ENCODE results near the gene CIZ1. TPM values are rescaled to one million over a fixed set of nuclear protein-coding genes. Genes with fewer than 3 reads are reported as not detected.
"Not testable (repeated sequence)": the region's sequence is repeated elsewhere in the genome, so short reads cannot be mapped to it uniquely, and the experiment has no call there.

CIZ1 gene
- total RNA-seq, 1 donor from 2014 or later, result 150 TPM

GRCh38 chr9:128190516-128191405 is 611 bp downstream of the CIZ1 start:
- DNase-seq (ENCODE audit: low spot score), result no peak
- Mint-ChIP-seq H3K36me3 (ENCODE audit: low read depth) (peaks cover 32% of the 10 kb centered on the region), H3K9me3 (no peaks in the 10 kb centered on the region), H3K27me3 (ENCODE audit: low read depth) (no peaks in the 10 kb centered on the region), H3K4me1 (ENCODE audit: low read depth) (peaks cover 38% of the 10 kb centered on the region), H3K27ac (peak overlapping the region; percentile 83), H3K4me3 (ENCODE audit: low read depth) (peak overlapping the region; percentile 94)
- intact Hi-C loops (cut with micrococcal nuclease), result loop anchor here (5.0 kb wide), 2 partner anchors 87 to 152 kb away; partner anchors contain the start of genes GOLGA2, SLC27A4 and SWI5

- H3K27me3 Mint-ChIP-seq (ENCODE audit: low read depth), result no peaks in the 10 kb centered on the region
- DNase-seq (ENCODE audit: low spot score), result no peak
- intact Hi-C loops (cut with micrococcal nuclease), result loop anchor here (5.0 kb wide), 2 partner anchors 87 to 152 kb away; partner anchors contain the start of genes GOLGA2, SLC27A4 and SWI5
- H3K27ac Mint-ChIP-seq, result peak overlapping the region; percentile 78
- H3K4me1 Mint-ChIP-seq (ENCODE audit: low read depth), result peaks cover 38% of the 10 kb centered on the region
- H3K4me3 Mint-ChIP-seq (ENCODE audit: low read depth), result peak overlapping the region; percentile 94
- H3K9me3 Mint-ChIP-seq, result no peaks in the 10 kb centered on the region
- H3K36me3 Mint-ChIP-seq (ENCODE audit: low read depth), result peaks cover 36% of the 10 kb centered on the region
These were observed 1.4 kb downstream of the CIZ1 start for GRCh38 chr9:128190013-128190412.

- H3K9me3 Mint-ChIP-seq, result no peaks in the 10 kb centered on the region
These were observed 3.2 kb downstream of the CIZ1 start for GRCh38 chr9:128188209-128188608.

DNA sequence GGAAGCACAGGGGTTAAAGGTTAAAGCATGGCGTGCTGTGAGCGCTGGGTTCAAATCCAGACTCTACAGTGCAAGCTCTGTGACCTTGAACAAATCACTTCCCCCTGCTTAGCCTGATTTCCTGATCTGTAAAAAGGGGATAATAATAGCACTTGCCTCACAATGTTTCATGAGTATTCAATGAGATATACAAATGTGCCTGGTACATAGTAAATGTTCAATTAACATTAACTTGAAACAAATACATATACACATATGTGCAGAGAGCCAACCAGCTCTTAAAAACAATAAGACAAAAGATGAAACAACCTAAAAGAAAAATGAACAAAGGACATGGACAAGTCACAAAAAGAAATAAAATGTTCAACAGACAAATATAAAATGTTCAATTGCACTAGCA is 4.0 kb downstream of the CIZ1 start:
- peaks cover 40% of the 10 kb centered on the region for H3K4me1 Mint-ChIP-seq (ENCODE audit: low read depth)
- H3K36me3 Mint-ChIP-seq (ENCODE audit: low read depth), result peaks cover 52% of the 10 kb centered on the region
- H3K27me3 Mint-ChIP-seq (ENCODE audit: low read depth), result no peaks in the 10 kb centered on the region
- H3K9me3 Mint-ChIP-seq, result no peaks in the 10 kb centered on the region
- intact Hi-C loops (cut with micrococcal nuclease), result no loop called here
- H3K27ac Mint-ChIP-seq, result no peak overlapping the region
- no peak overlapping the region for H3K4me3 Mint-ChIP-seq (ENCODE audit: low read depth)
- DNase-seq (ENCODE audit: low spot score), result no peak

More at GRCh38 chr9:128188209-128188608, 3.2 kb downstream of the CIZ1 start:
- intact Hi-C loops (cut with micrococcal nuclease), result no loop called here
- Mint-ChIP-seq H3K4me3 (ENCODE audit: low read depth) (no peak overlapping the region), H3K27ac (no peak overlapping the region), H3K36me3 (ENCODE audit: low read depth) (peaks cover 46% of the 10 kb centered on the region), H3K27me3 (ENCODE audit: low read depth) (no peaks in the 10 kb centered on the region), H3K4me1 (ENCODE audit: low read depth) (peaks cover 43% of the 10 kb centered on the region)
- DNase-seq (ENCODE audit: low spot score), result no peak

DNA sequence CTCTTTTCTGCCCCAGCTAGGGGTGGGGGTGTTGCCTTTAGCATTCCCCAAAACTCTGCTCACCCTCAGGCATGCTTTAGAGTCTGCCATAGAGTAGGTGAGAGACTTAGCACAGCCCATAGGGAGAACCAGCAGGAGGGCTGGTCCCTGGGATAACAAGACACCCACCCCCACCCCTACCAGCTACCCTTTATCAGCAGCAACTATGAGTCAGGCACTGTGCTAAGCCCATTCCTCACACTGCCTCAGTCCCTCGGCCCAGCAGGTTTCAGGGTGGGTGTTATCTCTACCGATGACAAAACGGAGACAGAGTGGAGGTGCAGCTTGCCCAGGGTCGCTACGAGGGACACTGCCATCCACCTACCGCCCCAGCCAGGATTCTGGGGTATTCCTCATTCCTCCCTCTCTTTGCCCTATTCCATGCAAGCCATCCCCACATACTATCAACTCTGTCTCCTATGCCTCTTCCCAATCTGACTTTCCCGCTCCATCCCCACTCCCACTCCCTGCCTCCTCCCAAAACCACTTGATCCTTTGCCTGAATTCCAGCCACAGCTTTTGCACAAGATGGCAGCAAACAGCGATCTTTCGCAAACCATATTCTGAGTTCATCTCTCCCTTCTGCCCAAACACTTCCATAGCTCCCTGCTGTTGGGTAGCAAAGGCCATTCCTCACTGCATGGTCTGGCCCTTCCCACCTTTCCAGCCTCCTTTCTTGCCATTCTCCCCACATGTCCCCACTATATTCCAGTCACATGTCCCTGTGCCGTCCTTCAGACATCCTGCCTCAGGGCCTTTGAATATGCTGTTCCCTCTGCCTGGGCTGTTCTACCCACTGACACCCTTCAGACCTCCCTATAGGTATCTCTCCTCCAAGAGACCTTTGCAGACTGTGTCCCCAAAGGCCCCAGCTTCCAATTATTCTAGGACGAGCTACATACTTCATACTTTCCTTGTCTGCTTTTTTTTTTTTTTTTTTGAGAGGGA is 5.1 kb downstream of the CIZ1 start:
- Mint-ChIP-seq H3K27me3 (ENCODE audit: low read depth) (no peaks in the 10 kb centered on the region), H3K9me3 (no peaks in the 10 kb centered on the region), H3K4me3 (ENCODE audit: low read depth) (no peak overlapping the region), H3K4me1 (ENCODE audit: low read depth) (peaks cover 37% of the 10 kb centered on the region), H3K36me3 (ENCODE audit: low read depth) (peaks cover 62% of the 10 kb centered on the region), H3K27ac (peak overlapping the region; percentile 56)
- no peak for DNase-seq (ENCODE audit: low spot score)
- intact Hi-C loops (cut with micrococcal nuclease), result no loop called here

DNA sequence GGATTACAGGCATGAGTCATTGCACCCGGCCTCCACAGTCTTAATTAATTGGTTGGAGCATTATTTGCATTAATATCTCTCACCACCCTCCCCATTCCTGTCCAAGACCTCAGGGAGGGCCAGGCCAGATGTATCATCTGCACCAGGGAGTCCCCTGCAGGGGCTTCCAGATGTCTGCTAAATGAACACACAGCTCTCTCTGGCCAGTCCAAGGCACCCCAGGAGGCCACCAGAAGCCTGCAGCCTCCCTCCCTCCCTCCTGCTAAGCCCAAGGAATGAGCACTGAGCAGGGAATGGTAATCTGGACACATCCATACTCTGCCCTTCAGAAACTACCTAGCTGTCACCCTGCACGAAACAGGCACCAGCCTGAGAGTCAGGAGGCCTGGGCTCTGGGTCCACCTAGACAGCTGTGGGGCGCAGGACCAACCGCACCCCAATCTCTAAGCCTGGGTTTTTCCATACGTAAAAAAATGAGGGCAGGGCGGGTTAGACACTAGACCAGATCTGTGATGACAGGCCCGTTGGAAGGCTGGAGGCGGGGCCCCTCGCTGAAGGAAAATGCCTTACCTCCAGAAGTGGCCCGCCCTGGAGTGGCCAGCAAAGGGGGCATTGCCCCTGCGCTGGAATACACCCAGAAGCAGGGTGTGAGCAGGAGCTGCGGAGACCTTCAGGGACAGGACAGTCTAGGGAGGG is 8.3 kb downstream of the CIZ1 start:
- no peak overlapping the region for H3K27ac Mint-ChIP-seq
- no peak overlapping the region for H3K4me3 Mint-ChIP-seq (ENCODE audit: low read depth)
- no peak for DNase-seq (ENCODE audit: low spot score)
- peaks cover 18% of the 10 kb centered on the region for H3K4me1 Mint-ChIP-seq (ENCODE audit: low read depth)
- peaks cover 72% of the 10 kb centered on the region for H3K36me3 Mint-ChIP-seq (ENCODE audit: low read depth)
- intact Hi-C loops (cut with micrococcal nuclease), result no loop called here
- peaks cover 5% of the 10 kb centered on the region for H3K9me3 Mint-ChIP-seq
- H3K27me3 Mint-ChIP-seq (ENCODE audit: low read depth), result no peaks in the 10 kb centered on the region

DNA sequence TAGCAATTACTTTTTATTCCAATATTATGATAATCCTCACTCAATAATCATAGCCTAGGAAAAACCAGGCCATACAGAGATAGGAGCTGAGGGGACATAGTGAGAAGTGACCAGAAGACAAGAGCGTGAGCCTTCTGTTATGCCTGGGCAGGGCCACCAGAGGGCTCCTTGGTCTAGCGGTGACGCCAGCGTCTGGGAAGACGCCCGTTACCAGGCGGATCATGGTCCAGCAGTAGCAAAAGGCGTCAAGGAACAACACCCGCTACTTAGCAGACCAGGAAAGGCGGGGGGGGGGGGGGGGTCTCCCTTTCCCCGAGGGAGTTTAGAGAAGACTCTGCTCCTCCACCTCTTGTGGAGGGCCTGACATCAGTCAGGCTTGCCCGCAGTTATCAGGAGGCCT is 9.9 kb downstream of the CIZ1 start:
- H3K9me3 Mint-ChIP-seq; intact Hi-C loops (cut with micrococcal nuclease); H3K4me3 Mint-ChIP-seq (ENCODE audit: low read depth); H3K27me3 Mint-ChIP-seq (ENCODE audit: low read depth); H3K27ac Mint-ChIP-seq; DNase-seq (ENCODE audit: low spot score): not testable (repeated sequence)
- Mint-ChIP-seq H3K4me1 (ENCODE audit: low read depth) (peaks cover 12% of the 10 kb centered on the region), H3K36me3 (ENCODE audit: low read depth) (peaks cover 71% of the 10 kb centered on the region)

- Mint-ChIP-seq H3K27ac (no peak overlapping the region), H3K4me3 (ENCODE audit: low read depth) (no peak overlapping the region), H3K36me3 (ENCODE audit: low read depth) (peaks cover 74% of the 10 kb centered on the region), H3K4me1 (ENCODE audit: low read depth) (peaks cover 8% of the 10 kb centered on the region), H3K27me3 (ENCODE audit: low read depth) (no peaks in the 10 kb centered on the region), H3K9me3 (peaks cover 5% of the 10 kb centered on the region)
- no peak for DNase-seq (ENCODE audit: low spot score)
- intact Hi-C loops (cut with micrococcal nuclease), result no loop called here
These were observed 10.9 kb downstream of the CIZ1 start for GRCh38 chr9:128180447-128180846.

DNA sequence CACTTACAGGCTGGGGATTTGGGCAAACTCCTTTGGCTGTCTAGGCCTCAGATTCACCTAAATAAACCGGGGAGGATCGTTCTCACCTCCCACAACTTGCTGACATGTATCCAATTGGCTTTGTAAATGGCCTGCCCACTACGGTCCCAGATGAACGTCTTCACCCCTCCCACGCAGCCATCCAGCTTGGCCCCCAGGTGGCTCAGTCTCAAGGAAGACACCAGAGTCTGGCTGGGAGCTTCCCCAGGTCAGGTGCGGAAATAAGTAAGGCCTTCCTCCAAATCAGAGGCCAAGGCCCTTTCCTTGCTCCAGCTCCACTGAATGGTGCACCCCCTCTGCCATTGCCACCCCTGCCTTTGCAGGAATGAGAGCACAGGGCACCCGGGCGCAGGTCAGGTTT is 11.4 kb downstream of the CIZ1 start:
- H3K27me3 Mint-ChIP-seq (ENCODE audit: low read depth), result no peaks in the 10 kb centered on the region
- H3K9me3 Mint-ChIP-seq, result peaks cover 5% of the 10 kb centered on the region
- intact Hi-C loops (cut with micrococcal nuclease), result no loop called here
- peaks cover 78% of the 10 kb centered on the region for H3K36me3 Mint-ChIP-seq (ENCODE audit: low read depth)
- no peak for DNase-seq (ENCODE audit: low spot score)
- H3K27ac Mint-ChIP-seq, result no peak overlapping the region
- peaks cover 8% of the 10 kb centered on the region for H3K4me1 Mint-ChIP-seq (ENCODE audit: low read depth)
- H3K4me3 Mint-ChIP-seq (ENCODE audit: low read depth), result no peak overlapping the region

- intact Hi-C loops (cut with micrococcal nuclease), result no loop called here
- H3K4me1 Mint-ChIP-seq (ENCODE audit: low read depth), result peaks cover 4% of the 10 kb centered on the region
- H3K4me3 Mint-ChIP-seq (ENCODE audit: low read depth), result no peak overlapping the region
- H3K9me3 Mint-ChIP-seq, result peaks cover 5% of the 10 kb centered on the region
- H3K27ac Mint-ChIP-seq, result no peak overlapping the region
- no peak for DNase-seq (ENCODE audit: low spot score)
- peaks cover 78% of the 10 kb centered on the region for H3K36me3 Mint-ChIP-seq (ENCODE audit: low read depth)
- no peaks in the 10 kb centered on the region for H3K27me3 Mint-ChIP-seq (ENCODE audit: low read depth)
These were observed 12.5 kb downstream of the CIZ1 start for GRCh38 chr9:128178806-128179431.

DNA sequence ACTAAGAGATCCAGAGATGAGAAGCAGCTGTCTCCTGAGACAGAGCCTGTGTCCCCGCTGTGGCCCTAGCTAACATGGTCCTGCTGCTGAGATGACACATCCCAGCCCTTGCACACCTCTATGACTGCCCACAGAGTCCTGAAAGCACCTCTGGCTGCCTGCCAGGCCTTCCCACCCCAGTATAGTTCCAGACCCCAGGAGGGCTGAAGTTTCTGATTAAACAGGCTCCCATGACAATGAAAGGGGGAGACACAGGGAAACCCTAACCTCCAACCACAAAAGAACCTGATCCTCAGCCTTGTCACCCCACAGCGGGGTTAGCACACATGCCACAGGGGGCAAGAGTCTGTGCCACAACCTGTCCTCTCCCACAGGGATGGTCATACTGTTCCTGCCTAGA is 15.6 kb downstream of the CIZ1 start:
- H3K36me3 Mint-ChIP-seq (ENCODE audit: low read depth), result peaks cover 53% of the 10 kb centered on the region
- no peaks in the 10 kb centered on the region for H3K27me3 Mint-ChIP-seq (ENCODE audit: low read depth)
- DNase-seq (ENCODE audit: low spot score), result no peak
- H3K4me3 Mint-ChIP-seq (ENCODE audit: low read depth), result no peak overlapping the region
- intact Hi-C loops (cut with micrococcal nuclease), result no loop called here
- H3K27ac Mint-ChIP-seq, result no peak overlapping the region
- H3K9me3 Mint-ChIP-seq, result peaks cover 5% of the 10 kb centered on the region
- no peaks in the 10 kb centered on the region for H3K4me1 Mint-ChIP-seq (ENCODE audit: low read depth)

- Mint-ChIP-seq H3K27ac (no peak overlapping the region), H3K9me3 (peaks cover 3% of the 10 kb centered on the region), H3K4me3 (ENCODE audit: low read depth) (no peak overlapping the region), H3K36me3 (ENCODE audit: low read depth) (peaks cover 50% of the 10 kb centered on the region), H3K4me1 (ENCODE audit: low read depth) (no peaks in the 10 kb centered on the region), H3K27me3 (ENCODE audit: low read depth) (no peaks in the 10 kb centered on the region)
- intact Hi-C loops (cut with micrococcal nuclease), result no loop called here
- DNase-seq (ENCODE audit: low spot score), result no peak
These were observed 16.2 kb downstream of the CIZ1 start for GRCh38 chr9:128175102-128175563.
